Pancreas (tissue), 10 donors: ENCODE data around the gene INPP5A. TPM values are rescaled to one million over a fixed set of nuclear protein-coding genes. Genes with fewer than 3 reads are reported as not detected.
A peak's percentile ranks its signal among the peaks of the same experiment; 100 is the strongest.

Source experiments
- ATAC-seq, 4 donors: fragments of 200-7000 bp; cut with Tn5 transposase; one replicate each; pipeline versions ENCODE4 v1.8.0 to v1.9.1; 2020; ENCODE audit warnings: mild to moderate bottlenecking in 4 of 4, moderate library complexity in 4 of 4
- DNase-seq, 6 donors: peaks; one replicate each; pipeline ENCODE4 v3.0.0-alpha.2; 2020
- FAIRE-seq: peaks from 2 replicates; lab custom pipeline; 2012; peaks lifted over from hg19 to GRCh38; lab: Jason Lieb, UNC
- H3K27ac ChIP-seq, 4 donors: fragments of 200-600 bp; sonication (generic); 1 replicate in 3 of 4; 2 replicates in 1 of 4; pipeline versions ENCODE4 v1.5.0 to v1.8.0; 2020
- H3K27me3 ChIP-seq, 4 donors: fragments of 200-600 bp; one replicate each; pipeline ENCODE4 v1.8.0; 2021
- H3K36me3 ChIP-seq, 3 donors: fragments of 200-600 bp; sonication (generic) in 1 of 3; one replicate each; pipeline versions ENCODE4 v1.5.0 to v1.8.0; 2020 to 2021
- H3K4me1 ChIP-seq, 3 donors: fragments of 200-600 bp; one replicate each; pipeline ENCODE4 v1.8.0; 2021
- H3K4me3 ChIP-seq, 4 donors: fragments of 200-600 bp; sonication (generic) in 2 of 4; one replicate each; pipeline versions ENCODE4 v1.5.0 to v1.8.0; 2020 to 2021
- H3K9me3 ChIP-seq, 4 donors: fragments of 200-600 bp; one replicate each; pipeline ENCODE4 v1.8.0; 2021
- WGBS, 2 donors: extraction: QIAGEN DNeasy Blood & Tissue Kit; methylation state at CpG; one replicate each; pipeline ENCODE4 v1.1.7; 2013; 5-methylcytosine and 5-hydroxymethylcytosine counted together
- intact Hi-C, 3 donors: fragments of 100-400 bp; cut with DNase I; formaldehyde crosslinking; loops; one replicate each; pipeline versions ENCODE4 v1.11.1 to v1.14.2; 2022
- polyA plus RNA-seq, 2 donors: library from polyadenylated mRNA; stranded (reverse); fragments of 200-250 nt; gene quantifications; one replicate each; pipeline ENCODE4 v1.2.3, GENCODE V29; 2013
- total RNA-seq, 6 donors: library from RNA; stranded (reverse); fragmentation: NEBNext Ultra II Directional in 4 of 6; extraction: Animal tissue kit (Norgen Biotek cat#: 25700) in 4 of 6; gene quantifications; one replicate each; pipeline versions ENCODE4 v1.2.1 to v1.2.4, GENCODE V29; 2021 to 2023
- TF ChIP-seq, protein P1 (sequence below), 4 donors: fragments of 200-600 bp; sonication (generic) in 3 of 4; IDR thresholded peaks; one replicate each; pipeline versions ENCODE4 v1.5.0 to v1.8.0; 2021; ENCODE audit warnings: antibody characterized with exemption in 4 of 4
- donor health status: healthy with polysubstance abuse.
- donor health status: DM: no; HTN: no; CAD: no; lungs with moderate emphysema.
- donor health status: DM: no; HTN: no; CAD: no.
- donor health status: control.
- donor health status: control.
- donor health status: Bipolar disorder and iron deficiency.
- donor health status: DM: yes; HTN: yes; CAD: no.
- donor health status: DM: no; HTN: no; CAD: no.
- donor health status: DM: no; HTN: no; CAD: no.
- donor health status: DM: yes; HTN: yes; CAD: no.

The INPP5A gene
- total and polyA plus RNA-seq, 8 donors: 5.9 to 15.6 (median 11.3) TPM

- Histone ChIP-seq H3K27me3 (peaks cover 0 to 36% (median 15%) of the 10 kb centered on the region in 4 donors), H3K9me3 (no peaks in the 10 kb centered on the region), H3K36me3 (no peaks in the 10 kb centered on the region), H3K27ac (no peak overlapping the region), H3K4me1 (peaks cover 0 to 3% (median 0%) of the 10 kb centered on the region in 3 donors), H3K4me3 (no peak overlapping the region)
- peak in 3 of 4 donors; percentile 41 to 63 (median 45) for ATAC-seq
- TF ChIP-seq, protein P1, sequence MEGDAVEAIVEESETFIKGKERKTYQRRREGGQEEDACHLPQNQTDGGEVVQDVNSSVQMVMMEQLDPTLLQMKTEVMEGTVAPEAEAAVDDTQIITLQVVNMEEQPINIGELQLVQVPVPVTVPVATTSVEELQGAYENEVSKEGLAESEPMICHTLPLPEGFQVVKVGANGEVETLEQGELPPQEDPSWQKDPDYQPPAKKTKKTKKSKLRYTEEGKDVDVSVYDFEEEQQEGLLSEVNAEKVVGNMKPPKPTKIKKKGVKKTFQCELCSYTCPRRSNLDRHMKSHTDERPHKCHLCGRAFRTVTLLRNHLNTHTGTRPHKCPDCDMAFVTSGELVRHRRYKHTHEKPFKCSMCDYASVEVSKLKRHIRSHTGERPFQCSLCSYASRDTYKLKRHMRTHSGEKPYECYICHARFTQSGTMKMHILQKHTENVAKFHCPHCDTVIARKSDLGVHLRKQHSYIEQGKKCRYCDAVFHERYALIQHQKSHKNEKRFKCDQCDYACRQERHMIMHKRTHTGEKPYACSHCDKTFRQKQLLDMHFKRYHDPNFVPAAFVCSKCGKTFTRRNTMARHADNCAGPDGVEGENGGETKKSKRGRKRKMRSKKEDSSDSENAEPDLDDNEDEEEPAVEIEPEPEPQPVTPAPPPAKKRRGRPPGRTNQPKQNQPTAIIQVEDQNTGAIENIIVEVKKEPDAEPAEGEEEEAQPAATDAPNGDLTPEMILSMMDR (IDR thresholded peaks at IDR 0.05): no peak
- no peak for FAIRE-seq
- WGBS, 2 donors: 2% methylated on average over 51 to 78 of the region's 79 CpGs
- no peak for DNase-seq
- intact Hi-C loops: loop anchor here in 1 of 3 donors (10.0 kb wide), 1 partner anchor 134 kb away; no protein-coding TSS in a partner anchor
These were observed 250.7 kb downstream of the INPP5A start for GRCh38 chr10:132788180-132788830.

DNA sequence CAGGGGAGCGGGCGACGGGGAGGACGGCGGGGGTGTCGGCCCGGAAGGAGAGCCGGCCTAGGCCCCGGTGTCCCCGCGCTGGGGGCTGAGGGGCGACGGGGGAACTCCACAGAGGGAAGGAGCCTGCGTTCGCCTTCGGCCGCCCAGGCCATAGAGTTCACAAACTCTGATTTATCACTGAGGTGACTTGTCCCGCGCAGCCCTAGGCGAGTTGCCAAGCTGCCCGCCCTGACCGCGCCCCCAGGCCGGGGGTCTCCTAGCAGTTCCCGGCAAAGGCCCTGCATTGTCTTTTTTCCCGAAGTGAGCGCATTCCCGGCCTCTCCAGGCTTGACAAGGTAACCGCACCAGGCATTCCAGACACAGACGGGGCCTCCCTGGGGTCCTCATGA is 251.2 kb downstream of the INPP5A start:
- H3K4me3 ChIP-seq: no peak overlapping the region
- no peak for DNase-seq
- ATAC-seq: no peak
- H3K4me1 ChIP-seq: peaks cover 0 to 3% (median 0%) of the 10 kb centered on the region in 3 donors
- H3K36me3 ChIP-seq: no peaks in the 10 kb centered on the region
- peaks cover 0 to 32% (median 15%) of the 10 kb centered on the region in 4 donors for H3K27me3 ChIP-seq
- H3K27ac ChIP-seq: no peak overlapping the region
- no peak for FAIRE-seq
- intact Hi-C loops: loop anchor here in 1 of 3 donors (10.0 kb wide), 1 partner anchor 134 kb away; no protein-coding TSS in a partner anchor
- 6 to 9% methylated on average over 24 to 30 of the region's 30 CpGs for WGBS, 2 donors
- no peaks in the 10 kb centered on the region for H3K9me3 ChIP-seq
- TF ChIP-seq, protein P1 (IDR thresholded peaks at IDR 0.05): no peak

DNA sequence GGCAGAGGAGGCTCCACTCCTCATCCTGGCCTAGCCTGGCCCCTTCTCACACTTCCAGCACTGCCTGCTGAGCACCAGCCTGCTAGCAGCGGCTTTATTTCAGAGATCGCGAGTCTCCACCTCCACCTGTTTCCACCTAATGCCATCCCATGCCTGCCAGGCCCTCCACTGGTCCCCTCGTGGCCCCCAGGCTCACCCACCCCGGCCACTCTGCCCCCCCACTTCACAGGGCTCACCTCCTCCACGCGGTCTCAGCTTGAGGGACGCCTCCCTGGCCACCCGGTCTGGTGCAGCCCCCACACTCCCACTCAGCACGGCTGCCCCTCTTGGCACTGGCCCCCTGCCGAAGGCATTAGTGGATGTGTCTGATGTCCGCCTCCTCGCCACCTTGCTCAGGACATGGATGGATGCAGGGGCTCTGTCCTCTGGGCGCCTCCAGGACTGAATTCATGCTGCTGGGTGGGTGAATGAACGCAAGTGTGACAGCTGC is 252.1 kb downstream of the INPP5A start:
- Histone ChIP-seq H3K4me1 (peaks cover 0 to 3% (median 0%) of the 10 kb centered on the region in 3 donors), H3K4me3 (no peak overlapping the region), H3K36me3 (no peaks in the 10 kb centered on the region), H3K9me3 (no peaks in the 10 kb centered on the region), H3K27me3 (peaks cover 0 to 25% (median 11%) of the 10 kb centered on the region in 4 donors), H3K27ac (no peak overlapping the region)
- ATAC-seq (no peak), FAIRE-seq (no peak), DNase-seq (no peak)
- intact Hi-C loops: loop anchor here in 1 of 3 donors (10.0 kb wide), 1 partner anchor 135 kb away; no protein-coding TSS in a partner anchor
- 52 to 53% methylated on average over 15 of the region's 15 CpGs for WGBS, 2 donors
- TF ChIP-seq, protein P1 (IDR thresholded peaks at IDR 0.05): no peak

DNA sequence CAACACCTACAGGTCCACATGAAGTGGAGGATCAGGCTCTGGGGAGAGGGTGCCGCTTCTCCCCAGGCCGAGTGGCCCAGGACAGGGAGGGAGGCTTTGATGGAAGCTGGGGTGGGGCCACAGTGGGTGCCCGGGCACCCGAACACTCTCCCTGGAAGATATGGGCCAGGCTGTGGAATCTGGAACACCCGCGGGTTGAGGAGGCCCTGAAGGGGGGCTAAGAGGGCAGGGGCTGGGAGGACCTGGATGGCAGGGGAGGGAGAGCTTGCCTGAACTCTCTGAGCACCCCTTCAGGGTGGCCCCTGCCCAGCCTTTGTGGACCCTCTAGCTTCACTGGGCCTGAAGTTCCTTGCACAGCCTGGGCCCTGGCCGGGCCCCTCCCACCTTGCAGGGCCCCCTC is 252.9 kb downstream of the INPP5A start:
- Histone ChIP-seq H3K4me1 (peaks cover 0 to 3% (median 0%) of the 10 kb centered on the region in 3 donors), H3K4me3 (no peak overlapping the region), H3K36me3 (no peaks in the 10 kb centered on the region), H3K27me3 (peaks cover 0 to 25% (median 11%) of the 10 kb centered on the region in 4 donors), H3K9me3 (no peaks in the 10 kb centered on the region), H3K27ac (no peak overlapping the region)
- TF ChIP-seq, protein P1 (IDR thresholded peaks at IDR 0.05): no peak
- no peak for FAIRE-seq
- WGBS, 2 donors: 40 to 52% methylated on average over 7 of the region's 7 CpGs
- no peak for ATAC-seq
- intact Hi-C loops: no loop called here
- DNase-seq: no peak
